GM18907 (cell line): Measurements from ENCODE around the gene RAB2B.
"Not testable (repeated sequence)": the region's sequence is repeated elsewhere in the genome, so short reads cannot be mapped to it uniquely, and the experiment has no call there.

Experiments used
- ATAC-seq: cut with Tn5 transposase; IDR thresholded peaks from one replicate; pipeline ENCODE4 v1.9.1; 2021; ENCODE audit warnings: mild to moderate bottlenecking, moderate library complexity; ENCODE audit not compliant: unreplicated experiment

The RAB2B gene

DNA sequence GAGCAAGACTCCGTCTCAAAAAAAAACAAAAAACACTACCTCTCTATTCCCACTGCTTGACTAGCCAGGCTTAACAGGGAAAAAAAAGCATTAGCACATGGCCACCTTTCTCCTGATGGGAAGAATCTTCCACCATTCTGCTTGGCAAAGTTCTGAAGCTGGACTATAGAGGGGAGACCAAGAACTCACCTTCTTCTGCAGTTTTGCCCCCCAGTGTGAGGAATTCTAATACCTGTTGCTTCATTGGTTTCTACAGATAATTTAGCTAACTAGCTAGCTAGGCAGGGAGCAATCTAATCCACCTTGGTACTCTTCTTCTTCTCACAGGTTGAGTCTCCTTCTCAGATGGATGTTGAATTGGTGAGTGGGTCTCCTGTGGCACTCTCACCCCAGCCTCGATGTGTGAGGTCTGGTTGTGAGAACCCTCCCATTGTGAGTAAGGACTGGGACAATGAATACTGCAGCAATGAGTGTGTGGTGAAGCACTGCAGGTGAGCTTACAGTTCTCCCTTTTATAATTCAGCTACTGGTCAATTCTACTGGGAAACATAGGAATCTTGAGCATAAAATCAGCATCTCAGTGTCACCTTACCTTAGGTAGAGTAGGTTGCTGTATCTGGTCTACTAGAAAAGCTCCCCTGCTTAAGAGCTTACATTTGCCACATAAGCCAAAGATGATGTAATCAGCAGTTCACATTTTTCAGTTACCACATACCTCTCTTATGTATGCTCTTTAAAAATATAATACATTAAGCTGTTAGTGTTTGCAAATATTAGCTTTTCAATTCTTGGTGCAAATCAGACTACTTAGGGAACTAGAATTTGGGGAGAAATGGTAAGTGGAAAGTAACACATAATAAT, 18.4 kb upstream of the RAB2B start:
- ATAC-seq = no peak

DNA sequence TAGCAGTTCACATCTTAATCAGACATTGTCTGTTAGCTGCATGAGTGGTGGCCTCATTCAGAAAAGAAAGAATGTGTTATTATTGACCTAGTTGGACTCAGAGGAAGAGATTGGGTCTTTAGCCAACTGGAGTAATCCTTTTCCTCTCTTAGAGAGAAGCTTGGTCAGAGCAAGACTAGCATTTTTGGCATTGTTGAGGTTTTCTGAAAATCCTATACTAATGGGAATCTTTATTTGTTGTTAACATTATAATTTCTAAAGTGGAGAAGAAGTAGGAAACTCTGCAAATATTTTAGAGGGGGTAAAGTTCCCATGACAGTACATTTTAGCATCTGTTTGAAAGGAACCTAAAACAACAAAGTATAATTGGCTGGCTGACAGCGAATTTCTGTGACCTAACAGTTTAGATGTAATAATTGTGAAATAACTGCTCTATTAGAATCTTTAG, 9.9 kb upstream of the RAB2B start:
- no peak for ATAC-seq

DNA sequence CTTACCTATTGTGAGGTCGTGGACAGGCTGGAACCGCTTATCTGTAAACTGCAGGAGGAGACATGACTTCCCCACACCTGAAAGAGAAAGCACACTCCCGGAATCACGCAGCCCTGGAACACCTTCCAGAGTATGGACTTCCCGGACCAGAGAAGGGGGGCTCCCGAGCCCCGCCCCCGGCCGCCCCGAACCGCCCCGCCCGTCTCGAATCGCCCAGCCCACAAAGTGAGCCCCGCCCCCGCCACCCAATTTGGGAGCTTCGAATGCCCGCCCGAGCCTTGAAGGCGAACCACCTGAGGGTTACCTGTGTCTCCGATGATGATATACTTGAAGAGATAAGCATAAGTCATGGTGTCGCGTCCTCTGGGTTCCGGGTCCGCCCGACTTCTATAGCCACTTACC, 235 bp downstream of the RAB2B start:
- no peak for ATAC-seq

DNA sequence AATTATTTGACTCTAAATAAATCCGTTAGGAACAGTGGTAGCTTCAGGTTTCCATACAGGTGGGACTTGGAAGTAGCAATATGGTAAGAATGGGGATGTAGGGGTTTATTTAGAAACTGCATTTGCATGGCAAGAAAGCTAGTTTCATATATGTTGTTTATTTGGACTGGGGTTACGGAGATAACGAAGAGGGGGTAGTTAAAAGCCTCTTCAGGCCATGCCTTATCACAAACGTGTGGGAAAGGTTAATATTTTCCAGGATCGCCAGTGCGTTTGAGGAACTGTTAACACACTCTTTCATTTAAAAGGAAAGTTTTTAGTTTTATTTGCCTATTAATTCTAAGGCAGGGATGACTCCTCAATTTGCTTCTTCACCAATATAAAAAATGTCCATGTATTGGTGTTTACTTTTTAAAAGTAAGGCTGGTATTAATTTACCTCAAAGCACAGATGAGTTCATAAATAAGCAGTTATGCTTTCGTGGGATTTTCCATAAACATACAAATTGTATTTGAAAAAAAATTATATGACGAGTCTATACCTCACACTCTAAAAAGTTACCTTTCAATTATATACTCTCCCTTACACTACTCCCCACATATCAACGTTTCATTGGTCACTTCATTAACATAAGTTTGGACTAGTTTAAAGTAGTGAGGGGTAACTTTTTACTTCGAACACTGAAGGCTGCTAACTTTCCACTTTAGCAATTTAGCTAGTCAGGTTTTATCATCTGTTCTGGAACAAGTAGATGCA, 814 bp downstream of the RAB2B start:
- ATAC-seq = no peak

DNA sequence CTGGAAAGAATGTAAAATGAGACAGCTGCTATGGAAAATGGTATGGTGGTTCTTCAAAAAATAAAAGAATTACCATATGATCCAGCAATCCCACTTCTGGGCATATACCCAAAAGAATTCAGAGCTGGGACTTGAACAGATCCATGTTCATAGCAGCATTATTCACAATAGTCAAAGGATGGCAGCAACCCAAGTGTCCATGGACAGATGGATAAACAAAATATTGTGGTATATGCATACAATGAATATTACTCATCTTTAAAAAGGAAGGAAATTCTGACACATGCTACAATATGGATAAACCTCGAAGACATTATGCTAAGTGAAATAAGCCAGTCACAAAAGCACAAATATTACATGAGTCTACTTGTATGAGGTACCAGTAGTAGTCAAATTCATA, 9.1 kb downstream of the RAB2B start:
- ATAC-seq = no peak

DNA sequence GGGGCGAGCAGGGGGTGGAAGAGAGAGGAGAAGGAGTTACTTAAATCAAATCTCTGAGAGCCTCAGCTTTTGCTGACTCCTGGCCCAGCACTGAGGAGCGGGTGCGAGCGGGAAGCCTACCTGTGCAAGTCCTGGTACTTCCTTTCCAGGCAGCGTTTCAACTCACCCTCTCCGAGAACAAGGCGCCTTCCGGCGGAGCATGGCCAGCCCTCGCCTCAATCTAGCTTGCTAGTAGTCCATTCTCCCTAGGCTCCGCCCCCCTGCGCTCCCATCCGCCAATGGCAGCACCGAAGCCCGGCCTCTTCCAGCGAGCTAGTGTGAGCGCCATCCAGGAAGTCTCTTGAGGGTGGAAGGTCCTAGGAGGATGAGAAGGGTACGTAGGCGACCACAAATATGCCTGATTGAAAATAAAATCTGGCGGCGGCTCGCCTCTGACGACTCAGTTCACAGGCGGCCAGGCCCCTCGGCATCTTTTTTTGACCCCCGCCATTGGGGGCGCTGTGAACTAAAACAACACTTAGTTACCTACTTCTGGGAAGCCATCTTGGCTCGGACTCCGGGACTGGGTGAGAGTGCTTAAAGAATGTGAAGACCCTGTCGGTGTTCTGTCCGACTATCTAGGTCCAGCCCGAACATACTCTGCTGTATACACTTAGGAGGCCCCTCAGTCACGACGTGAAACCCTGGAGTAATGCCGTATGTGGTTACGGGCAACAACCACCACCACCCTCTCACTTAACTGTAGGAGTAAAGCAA, 20.7 kb downstream of the RAB2B start, which contains the start of gene CHD8:
TSS of gene CHD8 (minus strand) at position 212 of the 756 bp plus-strand sequence. CDS start 24,480 bp downstream, outside the sequence.
- peak; percentile 98 for ATAC-seq

DNA sequence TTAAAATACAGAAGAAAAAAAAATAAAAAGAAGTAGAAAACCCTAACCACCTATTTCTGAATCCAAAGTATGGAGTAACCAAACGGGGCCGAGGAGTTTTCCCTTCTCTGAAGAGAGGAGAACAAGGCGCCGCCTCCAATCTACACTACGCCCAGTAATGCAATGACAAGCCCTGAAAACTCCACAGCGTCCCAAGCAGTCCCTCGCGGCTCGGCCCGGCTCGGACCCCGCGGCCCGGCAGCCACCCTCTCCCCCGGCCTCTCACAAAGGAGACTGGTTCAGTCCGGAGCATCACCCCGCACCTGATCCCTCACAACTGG, 21.2 kb downstream of the RAB2B start:
- ATAC-seq = peak; percentile 25

DNA sequence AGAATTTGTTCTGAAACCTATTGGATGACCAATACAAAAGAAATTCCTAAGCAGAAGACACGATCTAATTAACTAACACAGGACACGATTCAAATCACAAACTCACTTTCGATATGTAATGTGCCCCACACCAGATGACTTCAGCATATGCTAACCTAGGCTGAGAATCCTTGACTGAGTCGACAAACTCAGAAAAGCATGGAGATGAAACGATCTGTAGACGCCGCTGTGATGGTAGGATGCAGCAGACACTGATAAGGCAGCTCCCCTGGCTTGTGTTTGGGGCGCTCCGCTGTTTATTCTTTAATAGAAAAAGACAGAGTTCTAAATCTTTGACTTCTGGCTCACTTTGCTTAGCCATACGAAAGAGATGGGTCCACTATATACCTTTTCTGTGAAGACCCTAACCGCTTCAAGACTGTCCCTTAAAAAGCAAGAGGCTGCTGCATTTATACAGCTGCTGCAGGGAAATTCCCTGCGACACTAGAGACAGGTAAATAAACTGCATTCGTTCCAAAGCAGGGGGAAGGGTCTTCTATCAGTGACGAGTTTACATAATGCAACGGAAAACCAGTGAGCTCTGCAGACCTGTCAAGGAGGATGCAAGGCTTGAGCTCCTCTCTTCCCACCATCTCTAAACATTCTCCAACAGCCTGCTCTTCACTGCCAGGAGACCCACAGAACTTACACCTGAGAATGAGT, 21.8 kb downstream of the RAB2B start:
- ATAC-seq = no peak

DNA sequence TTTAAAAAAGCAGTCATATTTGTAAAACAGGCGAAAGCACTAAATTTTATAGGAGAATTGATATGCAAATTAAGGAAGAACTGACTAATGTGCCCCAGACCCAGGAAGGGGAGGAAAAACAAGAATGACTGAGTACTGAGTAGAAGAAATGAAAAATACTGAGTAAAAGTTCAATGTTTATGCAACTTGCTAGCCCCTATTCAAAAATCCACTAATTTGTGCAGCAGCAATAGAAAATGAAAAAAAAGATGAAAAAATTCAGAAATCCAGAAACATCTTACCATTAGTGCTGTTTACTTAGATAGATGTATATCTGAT, 26.9 kb downstream of the RAB2B start:
- no peak for ATAC-seq

DNA sequence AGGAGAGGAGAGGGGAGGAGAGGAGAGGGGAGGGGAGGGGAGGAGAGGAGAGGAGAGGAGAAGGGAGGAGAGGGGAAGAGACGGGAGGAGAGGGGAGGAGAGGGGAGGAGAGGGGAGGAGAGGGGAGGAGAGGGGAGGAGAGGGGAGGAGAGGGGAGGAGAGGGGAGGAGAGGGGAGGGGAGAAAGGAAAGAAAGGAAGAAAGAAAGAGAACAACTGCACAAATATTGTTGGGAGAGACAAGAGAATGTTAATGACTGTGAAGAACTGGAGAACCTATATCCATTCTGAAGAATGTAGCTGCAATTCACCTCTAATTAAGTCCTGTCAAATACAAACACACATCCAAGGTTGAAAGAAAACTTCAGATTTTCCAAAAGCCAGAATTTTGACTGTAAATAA, 34.1 kb downstream of the RAB2B start:
- not testable (repeated sequence) for ATAC-seq

DNA sequence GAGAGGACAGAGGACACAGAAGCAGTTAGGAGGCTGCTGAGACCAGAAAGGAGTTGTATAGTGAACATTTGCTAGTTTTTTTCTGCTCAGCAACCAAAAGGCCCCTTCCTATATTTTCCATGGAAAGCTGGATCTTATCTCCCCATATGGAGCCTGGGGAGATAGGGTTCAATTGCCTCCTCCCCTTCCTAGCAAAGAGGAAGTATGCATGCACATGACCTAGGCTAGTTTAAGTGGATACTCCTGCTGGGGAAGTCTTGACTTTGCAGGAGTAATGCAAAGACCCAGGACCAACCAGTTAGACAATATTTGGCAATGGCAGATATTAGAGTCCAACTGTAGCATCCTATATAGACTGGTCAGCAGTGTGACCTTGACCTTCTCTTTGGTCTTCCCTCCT, 35.9 kb downstream of the RAB2B start:
- ATAC-seq = no peak

DNA sequence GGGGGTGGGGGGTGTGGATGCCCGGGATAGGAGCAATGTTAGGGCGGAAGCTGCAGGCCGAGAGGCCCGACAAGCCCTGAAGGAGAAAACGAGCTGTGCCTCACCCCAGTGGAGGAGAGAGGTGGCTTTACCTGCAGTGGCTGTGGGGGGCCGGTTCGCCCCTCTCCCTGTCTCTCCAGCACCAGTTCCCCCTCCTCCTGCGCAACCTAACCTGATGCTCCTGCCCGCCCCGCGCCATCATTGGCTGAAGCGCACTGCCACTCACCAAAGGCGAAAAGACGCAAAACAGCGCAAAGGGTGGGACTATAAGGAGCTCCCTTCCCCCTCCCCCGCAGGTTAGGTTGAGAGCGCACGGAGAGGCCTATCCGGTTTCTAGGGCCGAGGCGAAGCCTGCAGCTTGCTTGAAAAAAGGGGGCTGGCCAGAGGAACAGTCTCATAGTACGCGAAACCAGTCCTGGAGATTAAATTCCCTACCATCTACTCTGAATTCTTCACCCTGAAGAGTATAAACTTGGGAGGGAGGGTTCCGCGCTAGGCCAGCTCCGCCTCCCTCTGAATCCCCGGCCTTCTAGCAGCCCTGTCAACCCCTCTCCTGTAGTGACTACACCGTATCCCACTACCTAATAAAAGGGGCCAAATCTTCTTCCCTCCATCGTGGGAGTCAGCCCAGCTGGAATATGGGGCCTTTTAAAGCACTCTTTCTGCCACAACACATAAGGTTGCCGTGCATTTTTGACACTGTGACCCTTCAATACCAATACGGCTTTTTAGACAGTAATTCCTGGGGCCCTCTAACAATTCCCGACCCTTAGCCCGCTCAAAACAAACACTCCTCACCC, 39.5 kb downstream of the RAB2B start:
- peak; percentile 98 for ATAC-seq

DNA sequence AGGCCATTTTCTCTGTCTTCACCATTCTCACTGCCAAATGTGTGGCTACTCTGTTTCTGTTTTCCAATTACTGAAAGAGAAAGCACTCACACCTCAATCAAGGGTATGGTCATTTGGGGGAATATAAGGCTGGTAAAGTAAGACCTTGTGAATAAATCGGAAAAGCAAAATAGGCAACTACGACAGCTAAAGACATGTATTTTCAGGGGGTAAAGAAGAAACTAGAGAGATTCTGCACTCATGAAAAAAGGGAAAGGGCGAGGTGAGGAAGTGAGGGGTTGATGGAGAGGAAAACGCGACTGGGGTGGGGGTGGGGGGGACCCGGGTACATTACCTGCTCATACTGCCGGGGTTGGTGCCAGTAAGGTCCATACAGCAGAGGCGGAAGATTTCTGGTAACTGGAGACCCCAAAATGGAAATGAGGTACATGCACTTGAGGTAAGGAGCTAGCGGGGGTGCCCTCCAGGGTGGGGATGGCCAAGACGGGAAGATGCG, 40.1 kb downstream of the RAB2B start:
- no peak for ATAC-seq

DNA sequence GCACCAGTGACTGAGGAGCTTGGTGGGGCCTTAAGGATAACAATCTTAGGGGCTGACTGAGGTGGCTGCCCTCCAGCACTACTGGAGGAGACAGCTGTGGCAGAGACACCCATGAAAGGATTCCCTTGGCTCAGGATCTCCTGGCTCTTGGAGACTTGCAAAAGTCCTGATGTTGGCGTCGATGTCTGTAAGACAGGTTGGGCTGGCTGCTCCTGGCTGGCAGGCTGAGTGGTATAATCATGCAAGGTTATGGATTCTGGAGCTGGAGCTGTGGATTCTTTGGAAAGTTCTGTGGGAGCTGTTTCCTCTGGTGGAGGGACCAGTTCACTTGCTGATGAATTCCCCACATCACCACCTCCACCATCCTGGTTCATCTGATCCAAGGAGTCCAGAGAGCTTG, 45.6 kb downstream of the RAB2B start:
- ATAC-seq = no peak

DNA sequence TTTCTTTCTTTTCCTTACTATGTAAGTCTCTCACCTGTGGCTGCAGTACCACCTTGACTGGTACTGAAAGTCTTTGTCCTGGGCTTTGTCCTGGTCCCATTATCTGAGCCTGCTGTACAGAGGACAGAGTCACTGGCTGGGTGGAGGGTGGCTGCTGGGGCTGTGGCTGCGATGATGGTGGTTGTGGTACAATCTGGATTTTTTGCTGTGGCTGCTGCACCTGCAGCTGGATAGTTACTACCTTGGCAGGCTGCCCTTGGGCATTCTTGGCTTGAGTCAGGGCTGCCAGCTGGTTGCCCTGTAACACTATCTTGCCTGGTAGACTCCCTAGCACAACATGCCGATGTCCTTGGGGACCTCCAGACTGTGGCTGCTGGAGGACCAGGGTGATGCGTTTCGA, 47.8 kb downstream of the RAB2B start:
- ATAC-seq = no peak

DNA sequence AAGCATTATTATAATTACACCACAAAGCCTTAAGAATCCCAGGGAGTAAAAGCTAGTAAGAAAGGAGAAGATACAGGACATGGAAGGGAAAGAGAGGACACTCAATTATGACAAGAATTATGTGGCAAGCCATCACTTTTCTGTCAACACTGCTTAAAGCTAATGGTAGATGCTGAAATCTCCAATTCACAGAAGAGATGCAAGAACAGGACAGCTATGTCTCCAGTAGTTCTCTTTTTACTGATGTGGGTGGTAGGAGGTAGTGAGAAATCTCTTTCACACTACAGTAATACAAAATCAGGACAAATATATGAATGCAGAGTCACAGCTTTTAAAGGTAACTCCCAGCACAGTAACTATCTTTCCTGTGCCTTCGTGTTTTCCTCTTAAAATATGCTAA, 50.1 kb downstream of the RAB2B start:
- ATAC-seq = no peak

DNA sequence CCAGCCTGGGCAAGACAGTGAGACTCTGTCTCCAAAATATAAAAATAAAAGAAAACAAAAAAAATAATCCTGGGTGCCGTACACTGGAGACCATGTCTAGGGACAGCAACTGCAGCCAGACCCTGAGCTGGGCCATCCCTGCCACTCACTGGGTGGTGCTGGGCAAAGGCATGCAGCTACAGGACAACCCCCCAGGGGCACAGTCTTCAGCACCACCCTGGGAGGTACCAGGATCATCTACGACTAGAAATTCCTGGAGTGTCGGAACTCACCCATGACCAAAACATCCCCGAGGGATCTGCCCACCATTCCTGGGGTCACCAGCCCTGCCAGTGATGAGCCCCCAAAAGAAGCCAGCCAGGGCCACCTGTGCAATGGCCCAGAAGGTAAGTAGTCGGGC, 57.2 kb downstream of the RAB2B start:
- no peak for ATAC-seq

DNA sequence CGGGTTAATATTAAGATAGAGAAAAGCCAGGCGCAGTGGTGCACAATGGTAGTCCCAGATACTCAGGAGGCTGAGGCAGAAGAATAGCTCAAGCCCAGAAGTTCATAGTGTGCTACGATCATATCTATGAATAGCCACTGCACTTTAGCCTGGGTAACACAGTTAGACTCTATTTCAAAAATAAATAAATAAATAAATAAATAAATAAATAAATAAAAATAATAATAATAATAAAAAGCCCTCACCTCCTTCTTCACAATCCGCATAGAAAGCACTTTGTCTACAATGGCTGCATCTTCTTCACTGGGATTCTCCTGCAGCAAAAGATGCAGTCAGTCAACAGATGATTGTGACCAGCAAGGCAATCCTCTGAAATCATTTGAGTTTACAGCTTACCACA, 61.4 kb downstream of the RAB2B start:
- ATAC-seq = no peak

DNA sequence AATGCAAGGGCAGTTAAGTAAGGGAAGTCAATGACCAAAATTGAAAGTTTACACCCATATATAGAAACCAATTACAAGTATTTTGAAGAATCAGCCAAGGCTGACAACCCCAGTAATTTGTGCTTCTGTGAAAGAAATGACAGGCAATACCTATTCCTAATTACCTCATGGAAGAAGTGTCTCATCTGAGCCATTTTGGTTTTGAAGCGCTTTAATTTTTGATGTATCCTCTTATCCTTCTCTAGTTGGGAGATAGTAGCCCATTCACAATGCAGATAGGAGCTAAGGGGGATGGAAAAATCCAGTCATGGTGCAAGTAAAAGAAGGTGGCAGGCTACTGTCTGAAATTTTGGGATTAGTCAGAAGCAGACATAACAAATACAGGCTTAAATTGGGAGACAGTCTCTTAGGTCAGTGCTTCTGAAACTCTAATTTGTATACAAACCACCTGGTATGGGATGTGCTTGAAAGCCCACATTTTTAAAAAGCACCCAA, 62.6 kb downstream of the RAB2B start:
- no peak for ATAC-seq
